K562 (cell line): ENCODE data around the gene THUMPD1. TPM values are rescaled to one million over a fixed set of nuclear protein-coding genes. Genes with fewer than 3 reads are reported as not detected.

ENCODE experiments used
- ARID1B ChIP-seq: fragments of 450-650 bp; IDR thresholded peaks from 2 replicates; pipeline ENCODE4 v1.6.1; 2016; ENCODE audit warnings: antibody characterized with exemption, mild to moderate bottlenecking, inconsistent platforms
- CHAMP1 ChIP-seq: fragments of 450-650 bp; IDR thresholded peaks from 2 replicates; pipeline ENCODE4 v1.6.1; 2016; ENCODE audit warnings: mild to moderate bottlenecking
- CHD7 ChIP-seq: fragments of 200-600 bp; sonication (generic); IDR thresholded peaks from one replicate; pipeline ENCODE4 v1.6.1; 2012; ENCODE audit warnings: mild to moderate bottlenecking, low read depth, low read length, inconsistent platforms
- CXXC5 ChIP-seq: fragments of 250-450 bp; sonication (Bioruptor Pico); IDR thresholded peaks from 2 replicates; pipeline ENCODE4 v1.8.0; 2022; ENCODE audit warnings: inconsistent platforms, mild to moderate bottlenecking, moderate library complexity
- GTF2A2 ChIP-seq: IDR thresholded peaks from 2 replicates; pipeline ENCODE4 v1.6.1; 2016; ENCODE audit warnings: mild to moderate bottlenecking, missing genetic modification characterization, missing compliant biosample characterization
- KAT7 ChIP-seq: sonication (generic); formaldehyde crosslinking; IDR thresholded peaks from 2 replicates; pipeline ENCODE4 v1.8.0; 2022; ENCODE audit warnings: missing genetic modification reagents, mild to moderate bottlenecking, borderline replicate concordance
- LCOR ChIP-seq: sonication (generic); formaldehyde crosslinking; IDR thresholded peaks from 2 replicates; pipeline ENCODE4 v1.8.0; 2022; ENCODE audit warnings: mild to moderate bottlenecking, missing genetic modification reagents
- MBD2 ChIP-seq: sonication (generic); IDR thresholded peaks from 2 replicates; pipeline ENCODE4 v1.6.1; 2016; ENCODE audit warnings: low read depth, borderline replicate concordance
- SP1 ChIP-seq: sonication (generic); formaldehyde crosslinking; IDR thresholded peaks from 2 replicates; pipeline ENCODE4 v1.8.1; 2022; ENCODE audit warnings: mild to moderate bottlenecking, missing genetic modification reagents
- ZFP1 ChIP-seq: fragments of 450-650 bp; formaldehyde crosslinking; IDR thresholded peaks from 2 replicates; pipeline ENCODE4 v1.4.0; 2020; ENCODE audit warnings: mild to moderate bottlenecking, mixed read lengths
- ZKSCAN8 ChIP-seq: fragments of 200-800 bp; sonication (Bioruptor generic); IDR thresholded peaks from 2 replicates; pipeline ENCODE4 v1.6.1; 2016; ENCODE audit warnings: missing genetic modification characterization, missing compliant biosample characterization
- polyA plus RNA-seq, 8 experiments: library from polyadenylated mRNA; depleted of rRNA in 4 of 8; stranded (reverse) in 5 of 8; unstranded in 3 of 8; fragments of >200 nt; fragmentation: Nextera tagmentation in 2 of 8; fragmentation: Illumina TruSeq in 1 of 8; extraction: Ambion mirVana in 2 of 8; extraction: Trizol in 1 of 8; gene quantifications; 2 replicates each; pipeline versions ENCODE4 v1.2.1 to v1.2.3, GENCODE V29; 2011 to 2014; ENCODE audit warnings: inconsistent platforms in 1 of 8, missing spikeins in 1 of 8
- total RNA-seq, 7 experiments: library from RNA; depleted of rRNA in 6 of 7; stranded (reverse); fragments of >200 nt in 6 of 7; fragmentation: Illumina TruSeq in 2 of 7; extraction: Trizol in 2 of 7; gene quantifications; 2 replicates each; pipeline versions ENCODE4 v1.2.1 to v1.2.3, GENCODE V29; 2011 to 2021; ENCODE audit warnings: low replicate concordance in 1 of 7

The THUMPD1 gene
- total and polyA plus RNA-seq, 9 of the 15 experiments (the other 6 are each of a cell fraction or from before 2014, with no cell fraction given) = 37.8 to 101 (median 56.8) TPM

GRCh38 chr16:20747030-20747816 is 5.6 kb upstream of the THUMPD1 start (continued):
- TF ChIP-seq LCOR (peak; percentile 45; the same call in 1 of the 2 replicates), KAT7 (peak; percentile 29; the same call in 1 of the 2 replicates), GTF2A2 (no peak), ZFP1 (0 out of 2 replicates have a peak, but pooled peaks have one; percentile 28), ZKSCAN8 (CRISPR knock-in tag) (peak; percentile 87), ARID1B (peak; percentile 99), CHAMP1 (no peak), MBD2 (peak; percentile 76; the same call in 1 of the 2 replicates), CXXC5 (CRISPR knock-in tag) (peak; percentile 72), CHD7 (no peak), SP1 (CRISPR knock-in tag) (peak; percentile 57; the same call in 1 of the 2 replicates)
